SK-N-SH treated with all-trans-retinoic acid at 6 μM for 48 hours (cell line): Measurements from ENCODE around the gene TRABD2B.

Experiments
- ATAC-seq: fragments of 200-7000 bp; cut with Tn5 transposase; 3 replicates; pipeline ENCODE4 v1.9.1; 2020; ENCODE audit warnings: mild to moderate bottlenecking, moderate library complexity
- ARNTL ChIP-seq: fragments of 450-650 bp; formaldehyde crosslinking; IDR thresholded peaks from 2 replicates; pipeline ENCODE4 v1.5.0; 2020; ENCODE audit warnings: low read depth, mild to moderate bottlenecking, moderate library complexity, borderline replicate concordance
- BACH2 ChIP-seq: fragments of 250-450 bp; sonication (Bioruptor Pico); IDR thresholded peaks from 2 replicates; pipeline ENCODE4 v1.9.0; 2021; ENCODE audit warnings: mild to moderate bottlenecking, borderline replicate concordance
- CREB5 ChIP-seq: fragments of 250-450 bp; sonication (Bioruptor Pico); IDR thresholded peaks from 2 replicates; pipeline ENCODE4 v1.5.1; 2020; ENCODE audit warnings: low read depth, mild to moderate bottlenecking, moderate library complexity
- CSDC2 ChIP-seq: fragments of 250-450 bp; sonication (Bioruptor Pico); IDR thresholded peaks from 2 replicates; pipeline ENCODE4 v1.5.0; 2020; ENCODE audit warnings: mild to moderate bottlenecking, moderate library complexity
- CSRNP3 ChIP-seq: fragments of 250-450 bp; sonication (Bioruptor Pico); IDR thresholded peaks from 2 replicates; pipeline ENCODE4 v1.5.1; 2021; ENCODE audit warnings: mild to moderate bottlenecking, moderate library complexity
- ESRRG ChIP-seq: fragments of 250-450 bp; sonication (Bioruptor Pico); IDR thresholded peaks from 2 replicates; pipeline ENCODE4 v1.6.1; 2021; ENCODE audit warnings: mild to moderate bottlenecking
- ISL1 ChIP-seq: fragments of 250-450 bp; sonication (Bioruptor Pico); IDR thresholded peaks from 2 replicates; pipeline ENCODE4 v2.1.2; 2022; ENCODE audit warnings: mild to moderate bottlenecking, moderate library complexity
- OSR1 ChIP-seq: fragments of 250-450 bp; sonication (Bioruptor Pico); IDR thresholded peaks from 2 replicates; pipeline ENCODE4 v1.8.0; 2022; ENCODE audit warnings: moderate library complexity, mild to moderate bottlenecking, inconsistent platforms
- PATZ1 ChIP-seq: fragments of 250-450 bp; sonication (Bioruptor Pico); IDR thresholded peaks from 2 replicates; pipeline ENCODE4 v1.8.0; 2020; ENCODE audit warnings: mild to moderate bottlenecking, moderate library complexity, borderline replicate concordance
- POU6F1 ChIP-seq: fragments of 250-450 bp; sonication (Bioruptor Pico); IDR thresholded peaks from 2 replicates; pipeline ENCODE4 v1.8.0; 2021; ENCODE audit warnings: low read depth, mild to moderate bottlenecking, moderate library complexity, borderline replicate concordance
- PPARA ChIP-seq: fragments of 250-450 bp; sonication (Bioruptor Pico); IDR thresholded peaks from 2 replicates; pipeline ENCODE4 v1.5.0; 2020; ENCODE audit warnings: mild to moderate bottlenecking, borderline replicate concordance
- RARB ChIP-seq: fragments of 250-450 bp; sonication (Bioruptor Pico); IDR thresholded peaks from 2 replicates; pipeline ENCODE4 v1.8.0; 2021; ENCODE audit warnings: mild to moderate bottlenecking, moderate library complexity
- SNAI2 ChIP-seq: fragments of 250-450 bp; sonication (Bioruptor Pico); IDR thresholded peaks from 2 replicates; pipeline ENCODE4 v1.5.0; 2020; ENCODE audit warnings: mild to moderate bottlenecking, moderate library complexity
- TCF4 ChIP-seq: fragments of 250-450 bp; sonication (Bioruptor Pico); IDR thresholded peaks from 2 replicates; pipeline ENCODE4 v1.8.0; 2021; ENCODE audit warnings: mild to moderate bottlenecking, moderate library complexity, borderline replicate concordance
- TOX ChIP-seq: fragments of 250-450 bp; sonication (Bioruptor Pico); IDR thresholded peaks from 2 replicates; pipeline ENCODE4 v1.8.0; 2021; ENCODE audit warnings: mild to moderate bottlenecking, moderate library complexity, borderline replicate concordance
- TSHZ2 ChIP-seq: fragments of 250-450 bp; sonication (Bioruptor Pico); IDR thresholded peaks from 2 replicates; pipeline ENCODE4 v1.5.0; 2020; ENCODE audit warnings: mild to moderate bottlenecking, moderate library complexity
- ZFP3 ChIP-seq: fragments of 250-450 bp; sonication (Bioruptor Pico); IDR thresholded peaks from 2 replicates; pipeline ENCODE4 v1.5.0; 2020; ENCODE audit warnings: mild to moderate bottlenecking, moderate library complexity
- ZFP30 ChIP-seq: fragments of 450-650 bp; formaldehyde crosslinking; IDR thresholded peaks from 2 replicates; pipeline ENCODE4 v1.5.0; 2022; ENCODE audit warnings: mild to moderate bottlenecking, moderate library complexity
- ZNF565 ChIP-seq: fragments of 450-650 bp; formaldehyde crosslinking; conservative IDR thresholded peaks from 2 replicates; pipeline ENCODE4 v1.5.0; 2020; ENCODE audit warnings: low read depth, mild to moderate bottlenecking, moderate library complexity
- ZNF8 ChIP-seq: fragments of 450-650 bp; formaldehyde crosslinking; IDR thresholded peaks from 2 replicates; pipeline ENCODE4 v1.5.0; 2020; ENCODE audit warnings: mild to moderate bottlenecking, moderate library complexity

Gene TRABD2B

GRCh38 chr1:47894410-47895278 lies 102.5 kb downstream of the TRABD2B start:
- ATAC-seq, result no peak; the same call in 2 of the 3 replicates
- TF ChIP-seq ISL1 (CRISPR knock-in tag) (no peak), TSHZ2 (CRISPR knock-in tag) (no peak)

GRCh38 chr1:47893412-47893811 lies 103.8 kb downstream of the TRABD2B start:
- no peak for TF ChIP-seq PATZ1
- no peak for ATAC-seq

- ATAC-seq, result no peak
- TF ChIP-seq ZFP3 (CRISPR knock-in tag), result no peak
- TF ChIP-seq ZFP30 (CRISPR knock-in tag), result no peak
- no peak for TF ChIP-seq POU6F1 (CRISPR knock-in tag)
- no peak for TF ChIP-seq TCF4
- TF ChIP-seq PPARA, result no peak
- TF ChIP-seq ISL1 (CRISPR knock-in tag), result no peak
- no peak for TF ChIP-seq TSHZ2 (CRISPR knock-in tag)
- TF ChIP-seq CREB5 (CRISPR knock-in tag), result no peak
- TF ChIP-seq RARB (CRISPR knock-in tag), result no peak
- no peak for TF ChIP-seq OSR1
- TF ChIP-seq CSRNP3 (CRISPR knock-in tag), result no peak
- TF ChIP-seq ZNF565, result no peak
- TF ChIP-seq ZNF8, result no peak
- no peak for TF ChIP-seq CSDC2 (CRISPR knock-in tag)
- TF ChIP-seq ARNTL (CRISPR knock-in tag), result no peak
- TF ChIP-seq PATZ1, result no peak
- TF ChIP-seq SNAI2, result no peak
- no peak for TF ChIP-seq BACH2 (CRISPR knock-in tag)
- no peak for TF ChIP-seq TOX (CRISPR knock-in tag)
- no peak for TF ChIP-seq ESRRG (CRISPR knock-in tag)
Observed at GRCh38 chr1:47890779-47891178, 106.4 kb downstream of the TRABD2B start.
